Neural progenitor cell (in vitro differentiated cells): ENCODE data around the gene LRP1-AS. TPM values are rescaled to one million over a fixed set of nuclear protein-coding genes. Genes with fewer than 3 reads are reported as not detected.

Source experiments
- DNase-seq: peaks from one replicate; pipeline ENCODE4 v3.0.0-alpha.2; 2016; ENCODE audit warnings: low spot score
- H2AFZ ChIP-seq: fragments of 200-600 bp; sonication (generic); replicated peaks from 2 replicates; pipeline ENCODE4 v1.6.1; 2016; ENCODE audit warnings: antibody characterized with exemption
- H3F3A ChIP-seq: fragments of 200-600 bp; sonication (generic); 2 replicates; pipeline ENCODE4 v1.6.1; 2016; ENCODE audit warnings: antibody characterized with exemption, low read depth
- H3K27ac ChIP-seq: fragments of 200-600 bp; sonication (generic); 2 replicates; pipeline ENCODE4 v1.5.1; 2016; ENCODE audit warnings: mild to moderate bottlenecking
- H3K27me3 ChIP-seq: fragments of 200-600 bp; sonication (generic); 2 replicates; pipeline ENCODE4 v1.6.1; 2016; ENCODE audit warnings: mild to moderate bottlenecking, moderate library complexity
- H3K36me3 ChIP-seq: fragments of 200-600 bp; sonication (generic); 2 replicates; pipeline ENCODE4 v1.5.1; 2016
- H3K4me1 ChIP-seq: fragments of 200-600 bp; sonication (generic); 2 replicates; pipeline ENCODE4 v1.6.1; 2016; ENCODE audit warnings: mixed run types
- H3K4me2 ChIP-seq: fragments of 200-600 bp; sonication (generic); 2 replicates; pipeline ENCODE4 v1.6.1; 2016
- H3K4me3 ChIP-seq: fragments of 200-600 bp; sonication (generic); 2 replicates; pipeline ENCODE4 v1.5.1; 2016
- H3K79me2 ChIP-seq: fragments of 200-600 bp; sonication (generic); 2 replicates; pipeline ENCODE4 v1.6.1; 2016; ENCODE audit warnings: low read depth
- H3K9ac ChIP-seq: fragments of 200-600 bp; sonication (generic); 2 replicates; pipeline ENCODE4 v1.6.1; 2016
- H3K9me3 ChIP-seq: fragments of 200-600 bp; sonication (generic); 2 replicates; pipeline ENCODE4 v1.5.1; 2016; ENCODE audit warnings: low read depth
- H4K20me1 ChIP-seq: fragments of 200-600 bp; sonication (generic); 2 replicates; pipeline ENCODE4 v1.6.1; 2016; ENCODE audit warnings: low read depth
- H3K27ac Mint-ChIP-seq: 3 replicates; pipeline ENCODE4 v1.8.0; 2021; ENCODE audit warnings: mixed read lengths
- H3K27me3 Mint-ChIP-seq: 2 replicates; pipeline ENCODE4 v1.8.0; 2022; ENCODE audit warnings: low read depth, mild to moderate bottlenecking, inconsistent platforms, moderate library complexity, mixed read lengths; ENCODE audit not compliant: insufficient read depth
- H3K36me3 Mint-ChIP-seq: 3 replicates; pipeline ENCODE4 v1.8.0; 2021; ENCODE audit warnings: mixed read lengths
- H3K4me1 Mint-ChIP-seq: 3 replicates; pipeline ENCODE4 v1.8.0; 2021; ENCODE audit warnings: mixed read lengths
- H3K4me3 Mint-ChIP-seq: 3 replicates; pipeline ENCODE4 v1.8.0; 2021; ENCODE audit warnings: mild to moderate bottlenecking, moderate library complexity, mixed read lengths
- H3K9me3 Mint-ChIP-seq: 3 replicates; pipeline ENCODE4 v1.8.0; 2020; ENCODE audit warnings: mixed read lengths
- EZH2 ChIP-seq: fragments of 200-600 bp; sonication (generic); IDR thresholded peaks from 2 replicates; pipeline ENCODE4 v1.6.1; 2017; ENCODE audit warnings: antibody characterized with exemption, mild to moderate bottlenecking, moderate library complexity
- EZH2phosphoT487 ChIP-seq: fragments of 200-600 bp; sonication (generic); IDR thresholded peaks from 2 replicates; pipeline ENCODE4 v1.6.1; 2017; ENCODE audit warnings: antibody characterized with exemption
- total RNA-seq: library from RNA; depleted of rRNA; stranded (reverse); fragments of >200 nt; gene quantifications from 2 replicates; pipeline ENCODE4 v1.2.3, GENCODE V29; 2015; ENCODE audit warnings: low replicate concordance
- TF ChIP-seq, protein P1 (sequence below): fragments of 200-600 bp; sonication (generic); IDR thresholded peaks from 2 replicates; pipeline ENCODE4 v1.5.1; 2017; ENCODE audit warnings: antibody characterized with exemption, mild to moderate bottlenecking

LRP1-AS gene
- total RNA-seq, 1 donor from 2014 or later, result not detected

- Histone ChIP-seq H3K4me3 (no peak overlapping the region), H3K36me3 (no peaks in the 10 kb centered on the region), H3F3A (no peaks in the 10 kb centered on the region), H4K20me1 (no peaks in the 10 kb centered on the region), H3K27ac (no peak overlapping the region), H3K4me1 (no peaks in the 10 kb centered on the region), H3K79me2 (no peaks in the 10 kb centered on the region), H3K4me2 (no peak overlapping the region), H3K9me3 (no peaks in the 10 kb centered on the region), H3K27me3 (no peaks in the 10 kb centered on the region), H3K9ac (no peak overlapping the region), H2AFZ (no peak overlapping the region)
- TF ChIP-seq EZH2phosphoT487 (no peak), EZH2 (no peak)
- TF ChIP-seq, protein P1, sequence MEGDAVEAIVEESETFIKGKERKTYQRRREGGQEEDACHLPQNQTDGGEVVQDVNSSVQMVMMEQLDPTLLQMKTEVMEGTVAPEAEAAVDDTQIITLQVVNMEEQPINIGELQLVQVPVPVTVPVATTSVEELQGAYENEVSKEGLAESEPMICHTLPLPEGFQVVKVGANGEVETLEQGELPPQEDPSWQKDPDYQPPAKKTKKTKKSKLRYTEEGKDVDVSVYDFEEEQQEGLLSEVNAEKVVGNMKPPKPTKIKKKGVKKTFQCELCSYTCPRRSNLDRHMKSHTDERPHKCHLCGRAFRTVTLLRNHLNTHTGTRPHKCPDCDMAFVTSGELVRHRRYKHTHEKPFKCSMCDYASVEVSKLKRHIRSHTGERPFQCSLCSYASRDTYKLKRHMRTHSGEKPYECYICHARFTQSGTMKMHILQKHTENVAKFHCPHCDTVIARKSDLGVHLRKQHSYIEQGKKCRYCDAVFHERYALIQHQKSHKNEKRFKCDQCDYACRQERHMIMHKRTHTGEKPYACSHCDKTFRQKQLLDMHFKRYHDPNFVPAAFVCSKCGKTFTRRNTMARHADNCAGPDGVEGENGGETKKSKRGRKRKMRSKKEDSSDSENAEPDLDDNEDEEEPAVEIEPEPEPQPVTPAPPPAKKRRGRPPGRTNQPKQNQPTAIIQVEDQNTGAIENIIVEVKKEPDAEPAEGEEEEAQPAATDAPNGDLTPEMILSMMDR, result no peak
- no peaks in the 10 kb centered on the region for H3K9me3 Mint-ChIP-seq
- DNase-seq, result no peak
- H3K27me3 Mint-ChIP-seq, result peaks cover 12% of the 10 kb centered on the region
- H3K4me1 Mint-ChIP-seq, result no peaks in the 10 kb centered on the region
- no peak overlapping the region for H3K27ac Mint-ChIP-seq
- H3K36me3 Mint-ChIP-seq, result peaks cover 32% of the 10 kb centered on the region
- no peak overlapping the region for H3K4me3 Mint-ChIP-seq
Observed at GRCh38 chr12:57190037-57190436, 42.6 kb upstream of the LRP1-AS start.

- no peak overlapping the region for H2AFZ ChIP-seq
- H3K27me3 ChIP-seq, result no peaks in the 10 kb centered on the region
- no peak overlapping the region for H3K9ac ChIP-seq
- Mint-ChIP-seq H3K36me3 (peaks cover 36% of the 10 kb centered on the region), H3K27ac (no peak overlapping the region), H3K4me3 (no peak overlapping the region), H3K9me3 (no peaks in the 10 kb centered on the region), H3K4me1 (no peaks in the 10 kb centered on the region), H3K27me3 (peaks cover 12% of the 10 kb centered on the region)
- no peak overlapping the region for H3K4me2 ChIP-seq
- H4K20me1 ChIP-seq, result peaks cover 4% of the 10 kb centered on the region
- TF ChIP-seq EZH2phosphoT487, result no peak
- TF ChIP-seq, protein P1, result no peak
- no peak for TF ChIP-seq EZH2
- H3K4me3 ChIP-seq, result no peak overlapping the region
- no peak for DNase-seq
- no peaks in the 10 kb centered on the region for H3F3A ChIP-seq
- no peaks in the 10 kb centered on the region for H3K9me3 ChIP-seq
- no peak overlapping the region for H3K27ac ChIP-seq
- H3K4me1 ChIP-seq, result no peaks in the 10 kb centered on the region
- no peaks in the 10 kb centered on the region for H3K79me2 ChIP-seq
- H3K36me3 ChIP-seq, result no peaks in the 10 kb centered on the region
Observed at GRCh38 chr12:57188090-57188425, 40.6 kb upstream of the LRP1-AS start.

DNA sequence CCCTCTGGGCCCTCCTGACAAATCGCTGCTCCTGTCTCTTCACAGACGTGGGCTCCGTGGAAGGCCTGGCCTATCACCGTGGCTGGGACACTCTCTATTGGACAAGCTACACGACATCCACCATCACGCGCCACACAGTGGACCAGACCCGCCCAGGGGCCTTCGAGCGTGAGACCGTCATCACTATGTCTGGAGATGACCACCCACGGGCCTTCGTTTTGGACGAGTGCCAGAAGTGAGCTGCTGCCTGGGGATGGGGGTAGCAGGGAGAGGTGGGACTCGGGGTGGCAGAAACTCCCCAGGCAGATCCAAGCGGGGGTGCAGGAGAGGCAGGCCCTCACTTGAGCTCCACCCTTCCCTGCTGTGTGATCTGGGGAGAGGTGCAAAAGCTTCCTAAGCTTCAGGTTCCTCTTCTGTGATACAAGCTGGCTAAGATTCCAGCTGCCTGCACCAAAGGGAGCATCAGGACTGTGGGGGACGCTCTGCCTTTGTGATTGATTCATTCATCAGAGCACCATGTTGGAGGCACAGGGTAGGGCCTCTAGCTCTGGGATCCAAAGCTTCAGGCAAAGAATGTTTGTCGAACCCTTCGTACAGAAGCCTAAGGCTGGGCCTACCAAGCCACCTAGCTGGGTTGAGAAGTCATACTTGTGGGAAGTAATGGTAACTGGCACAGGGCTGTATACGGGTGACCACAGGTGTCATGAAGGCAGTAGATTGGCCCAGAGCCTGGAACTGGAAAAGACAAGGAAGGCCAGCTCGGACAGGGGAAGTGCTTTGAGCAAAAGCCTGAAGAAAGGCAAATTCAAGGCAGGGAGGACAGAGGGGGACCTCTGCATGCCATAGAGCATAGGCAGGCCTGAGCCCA lies 40.0 kb upstream of the LRP1-AS start:
- Mint-ChIP-seq H3K4me3 (peak overlapping the region; percentile 15), H3K27ac (peak overlapping the region; percentile 33), H3K9me3 (no peaks in the 10 kb centered on the region), H3K27me3 (peaks cover 12% of the 10 kb centered on the region), H3K36me3 (peaks cover 35% of the 10 kb centered on the region), H3K4me1 (peaks cover 3% of the 10 kb centered on the region)
- no peak for DNase-seq
- Histone ChIP-seq H3K36me3 (no peaks in the 10 kb centered on the region), H3K4me2 (no peak overlapping the region), H4K20me1 (peaks cover 4% of the 10 kb centered on the region), H3K79me2 (no peaks in the 10 kb centered on the region), H3K4me1 (no peaks in the 10 kb centered on the region), H3K9ac (no peak overlapping the region), H3K27me3 (no peaks in the 10 kb centered on the region), H3K4me3 (no peak overlapping the region), H3F3A (peaks cover 4% of the 10 kb centered on the region), H3K27ac (no peak overlapping the region), H2AFZ (no peak overlapping the region), H3K9me3 (no peaks in the 10 kb centered on the region)
- TF ChIP-seq, protein P1, result no peak
- TF ChIP-seq EZH2 (no peak), EZH2phosphoT487 (no peak)
